Activated CD4-positive, alpha-beta T cell treated with anti-CD3 and anti-CD28 coated beads for 4 hours (primary cell): ENCODE results near the gene NR1D2.

Experiments used
- DNase-seq, 2 donors: peaks; one replicate each; pipeline ENCODE4 v3.0.0-alpha.2; 2020

NR1D2 gene

GRCh38 chr3:23932571-23932970 is 12.5 kb upstream of the NR1D2 start:
- DNase-seq = no peak

DNA sequence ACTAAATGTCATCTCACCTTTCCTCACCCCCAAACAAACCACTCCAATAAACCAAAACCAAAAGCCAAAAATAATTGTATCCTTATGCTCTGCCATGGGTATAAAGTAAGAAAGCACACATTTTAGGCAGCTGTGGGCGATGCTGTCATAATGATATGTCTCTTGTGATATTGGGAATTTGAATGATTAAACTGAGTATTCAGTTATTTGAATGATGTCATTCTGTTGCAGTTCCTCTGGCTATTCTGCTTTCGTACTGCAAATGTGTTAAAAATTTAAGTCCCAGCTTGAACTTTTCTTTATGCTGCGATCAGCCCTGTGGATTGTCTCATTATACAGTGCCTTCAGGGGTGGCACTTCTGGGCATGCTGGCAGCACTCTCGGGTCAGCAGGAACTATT is 10.8 kb upstream of the NR1D2 start:
- DNase-seq = no peak

DNA sequence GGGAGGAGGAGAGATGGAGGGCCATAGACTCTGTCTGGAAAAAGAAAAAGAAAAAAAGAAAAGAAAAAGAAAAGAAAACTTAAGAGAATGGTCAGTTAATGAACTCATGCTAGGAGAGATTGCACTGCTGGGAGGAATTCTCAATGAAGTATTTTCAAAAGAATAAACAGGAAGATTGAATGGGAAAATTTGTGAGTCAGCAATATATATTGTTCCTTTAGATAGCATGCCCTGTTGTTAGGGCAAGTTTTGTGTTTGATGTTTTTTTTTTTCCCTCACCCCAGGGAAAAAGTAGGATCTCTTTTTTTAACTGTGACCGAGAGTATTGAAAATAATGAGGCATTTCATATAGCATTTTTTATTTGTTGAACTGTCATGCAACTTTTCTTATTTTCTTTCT is 7.8 kb upstream of the NR1D2 start:
- DNase-seq = no peak

GRCh38 chr3:23938688-23939087 is 6.4 kb upstream of the NR1D2 start:
- no peak for DNase-seq

GRCh38 chr3:23940775-23941174 is 4.3 kb upstream of the NR1D2 start:
- DNase-seq = no peak

GRCh38 chr3:23941440-23941839 is 3.6 kb upstream of the NR1D2 start:
- no peak for DNase-seq

- no peak for DNase-seq
Observed at GRCh38 chr3:23942546-23942945, 2.5 kb upstream of the NR1D2 start.

DNA sequence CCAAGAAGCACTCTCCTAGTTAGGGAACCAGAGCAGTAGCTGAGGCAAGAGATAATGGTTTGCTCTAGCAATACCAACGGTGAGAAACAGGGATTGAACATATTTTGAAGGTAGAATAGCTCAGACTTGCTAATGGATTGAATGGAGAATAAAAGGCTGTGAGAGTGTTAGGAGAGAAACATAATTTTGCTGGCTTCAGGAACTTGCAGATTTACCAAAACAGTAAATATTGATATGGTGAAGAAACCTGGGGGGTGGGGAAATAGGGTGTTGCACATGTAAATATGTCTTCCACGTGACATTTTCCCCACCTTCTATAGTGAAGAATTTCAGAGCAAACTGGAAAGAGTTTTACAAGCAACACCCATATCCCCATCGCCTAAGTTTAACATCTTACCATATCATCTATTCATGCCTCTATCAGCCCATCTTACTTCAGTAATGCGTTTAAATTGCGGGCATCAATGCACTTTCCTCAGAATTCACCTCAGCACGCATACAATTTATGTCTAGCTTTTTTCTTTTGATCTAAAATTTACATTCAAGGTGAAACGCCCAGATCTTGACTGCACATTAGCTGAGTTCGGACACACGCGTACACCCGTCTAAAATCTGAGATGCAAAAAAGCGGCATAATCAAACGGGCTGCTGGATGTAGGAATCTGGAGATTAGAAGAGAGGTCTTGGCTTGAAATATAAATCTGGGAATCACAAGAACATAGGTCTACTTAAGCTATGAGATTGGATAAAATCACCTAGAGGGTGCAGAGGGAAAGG is 891 bp upstream of the NR1D2 start:
- DNase-seq = no peak

DNA sequence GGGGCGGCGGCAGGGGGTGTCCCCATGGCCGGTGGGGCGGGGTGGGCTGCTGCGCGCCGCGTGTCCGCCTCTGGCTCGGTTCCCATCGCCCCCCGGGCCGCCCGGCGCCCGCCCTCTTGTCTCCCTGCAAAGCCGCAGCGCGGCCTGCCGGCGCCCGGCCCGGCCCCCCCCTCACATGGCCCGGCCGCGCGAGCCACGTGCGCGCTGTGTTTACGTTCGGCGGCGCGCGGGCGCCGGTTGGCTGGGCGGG is 502 bp downstream of the NR1D2 start:
- DNase-seq = no peak

DNA sequence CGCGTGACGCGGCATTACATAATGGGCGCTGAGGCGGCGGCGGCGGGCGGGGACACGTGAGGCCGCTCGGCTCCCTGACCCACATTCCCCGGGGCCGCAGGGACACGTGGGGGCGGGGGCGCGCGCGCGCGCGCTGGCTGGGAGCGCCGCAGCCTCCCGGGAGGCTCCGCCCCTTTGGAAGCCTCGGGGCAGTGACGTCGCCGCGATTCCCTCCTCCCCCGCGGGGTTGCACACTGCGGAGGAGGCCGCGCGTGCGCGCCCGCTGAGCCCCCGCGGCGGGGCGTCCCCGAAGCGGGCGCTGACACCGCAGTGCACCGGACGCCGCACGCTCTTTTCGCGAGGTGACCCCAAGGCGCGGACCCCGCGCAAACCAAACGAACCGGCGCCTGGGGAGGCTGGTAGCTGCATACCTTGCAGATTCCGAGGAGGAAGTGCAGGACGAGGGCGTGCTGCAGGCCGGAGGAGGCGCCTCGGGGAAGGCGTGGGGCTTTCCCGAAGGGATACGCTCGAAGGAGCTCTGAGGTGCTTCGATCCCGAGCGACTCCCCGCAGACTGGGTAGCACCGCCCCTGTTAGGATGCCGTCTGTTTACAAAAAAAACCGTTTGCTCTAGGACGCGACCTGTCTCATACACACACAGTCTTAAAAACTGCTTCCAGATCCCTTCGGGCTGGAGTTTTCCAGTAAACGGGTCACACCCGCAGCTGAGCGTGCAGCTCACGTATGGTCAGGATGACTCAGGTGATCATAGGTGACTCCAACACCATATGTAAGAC is 1.0 kb downstream of the NR1D2 start:
- peak; percentile 97 for DNase-seq

DNA sequence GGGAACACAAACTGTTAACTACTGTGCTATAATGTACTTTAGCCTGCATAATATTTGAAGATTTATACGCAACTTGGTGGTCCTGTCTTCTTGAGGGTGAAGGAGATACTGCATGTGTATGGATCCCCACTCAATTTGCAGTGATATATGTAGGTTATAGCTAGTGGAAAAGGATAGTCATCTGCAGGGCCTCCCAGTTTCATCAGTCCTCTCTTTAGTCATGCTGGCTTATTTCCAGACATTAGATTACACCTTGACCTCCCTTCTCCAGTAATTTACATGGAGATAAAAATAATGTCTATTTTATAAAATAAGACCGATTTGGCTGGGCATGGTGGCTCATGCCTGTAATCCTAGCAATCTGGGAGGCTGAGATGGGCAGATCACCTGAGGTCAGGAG is 3.7 kb downstream of the NR1D2 start:
- DNase-seq = no peak

GRCh38 chr3:23949784-23950183 is 4.7 kb downstream of the NR1D2 start:
- DNase-seq = no peak

DNA sequence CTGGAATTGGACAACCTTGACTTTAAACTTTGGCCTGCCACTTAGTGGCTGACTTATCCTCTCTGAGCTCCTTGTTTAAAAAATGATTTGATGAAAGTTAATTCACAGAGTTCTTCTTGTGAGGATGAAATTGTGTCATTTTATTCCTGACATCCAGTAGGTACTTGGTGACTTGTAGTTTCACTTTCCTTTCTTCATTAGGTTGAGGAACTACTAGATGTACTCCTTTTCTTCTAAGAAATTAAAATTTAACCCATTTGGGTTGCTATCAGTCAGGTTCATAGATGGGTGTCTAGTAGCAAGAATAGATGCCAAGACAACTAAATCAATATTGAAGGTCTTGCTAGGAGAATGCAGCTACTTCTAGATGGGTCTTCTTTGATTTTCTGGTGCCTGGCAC is 5.2 kb downstream of the NR1D2 start:
- DNase-seq = no peak

GRCh38 chr3:23952646-23953045 is 7.6 kb downstream of the NR1D2 start:
- no peak for DNase-seq

GRCh38 chr3:23953523-23953922 is 8.4 kb downstream of the NR1D2 start:
- no peak for DNase-seq

- DNase-seq = no peak
Observed at GRCh38 chr3:23954144-23954543, 9.1 kb downstream of the NR1D2 start.

GRCh38 chr3:23956701-23957100 is 11.6 kb downstream of the NR1D2 start:
- DNase-seq = no peak

GRCh38 chr3:23959135-23959900 is 14.2 kb downstream of the NR1D2 start:
- no peak for DNase-seq

DNA sequence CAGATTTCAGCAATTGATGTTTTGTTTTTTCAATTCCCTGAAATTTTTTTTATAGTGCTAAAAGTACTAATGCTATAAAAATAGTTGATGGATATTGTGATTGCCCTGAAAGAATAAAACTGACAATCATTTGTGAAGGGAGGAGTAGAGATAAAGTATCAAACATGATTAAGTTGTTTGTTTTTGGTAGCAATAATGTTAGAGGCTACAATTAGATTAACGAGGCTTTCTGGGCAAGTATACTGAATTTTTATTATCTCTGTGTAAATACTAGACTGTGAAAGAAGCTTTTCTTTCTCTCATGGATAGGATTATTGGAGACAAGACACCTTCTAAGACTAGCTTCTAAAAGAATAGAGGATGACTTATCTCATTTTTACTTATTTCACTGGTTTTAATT is 15.6 kb downstream of the NR1D2 start:
- DNase-seq = no peak

DNA sequence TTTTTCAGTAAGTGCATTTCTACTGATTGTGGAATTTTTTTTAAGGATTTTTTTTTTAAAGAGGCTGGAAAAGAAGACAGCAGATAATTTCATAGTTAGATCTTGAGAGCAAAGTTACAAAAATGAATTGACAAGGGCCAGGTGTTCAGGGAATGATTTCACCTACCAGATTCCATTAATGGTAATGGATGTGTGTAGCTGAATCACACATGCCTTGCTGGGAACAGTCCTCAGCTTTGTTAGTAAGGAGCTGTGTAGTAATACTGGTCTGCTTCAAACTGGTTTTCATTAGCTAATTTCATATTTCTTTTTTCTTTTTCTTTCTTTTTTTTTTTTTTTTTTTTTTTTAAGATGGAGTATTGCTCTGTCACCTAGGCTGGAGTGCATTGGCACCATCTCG is 16.0 kb downstream of the NR1D2 start:
- DNase-seq = no peak

DNA sequence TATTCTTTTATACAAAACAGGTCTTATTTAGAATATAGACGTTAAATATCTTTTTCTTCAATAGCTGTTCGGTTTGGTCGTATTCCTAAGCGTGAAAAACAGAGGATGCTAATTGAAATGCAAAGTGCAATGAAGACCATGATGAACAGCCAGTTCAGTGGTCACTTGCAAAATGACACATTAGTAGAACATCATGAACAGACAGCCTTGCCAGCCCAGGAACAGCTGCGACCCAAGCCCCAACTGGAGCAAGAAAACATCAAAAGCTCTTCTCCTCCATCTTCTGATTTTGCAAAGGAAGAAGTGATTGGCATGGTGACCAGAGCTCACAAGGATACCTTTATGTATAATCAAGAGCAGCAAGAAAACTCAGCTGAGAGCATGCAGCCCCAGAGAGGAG is 16.8 kb downstream of the NR1D2 start:
- no peak for DNase-seq

- no peak for DNase-seq
Observed at GRCh38 chr3:23964537-23965235, 19.6 kb downstream of the NR1D2 start.

GRCh38 chr3:23966328-23966727 is 21.2 kb downstream of the NR1D2 start:
- DNase-seq = no peak
